Activated T-cell treated with anti-CD3 and anti-CD28 coated beads, Interleukin-2, amount 50 U/mL, for 24 hours (primary cell): Measurements from ENCODE around the gene SLC8A3.

Experiments
- DNase-seq: peaks from one replicate; pipeline ENCODE4 v3.0.0-alpha.2; 2020
- H3K27ac Mint-ChIP-seq: 2 replicates; pipeline ENCODE4 v1.8.0; 2020; ENCODE audit warnings: mild to moderate bottlenecking, mixed read lengths
- H3K27me3 Mint-ChIP-seq: 2 replicates; pipeline ENCODE4 v1.8.0; 2020; ENCODE audit warnings: mixed read lengths
- H3K36me3 Mint-ChIP-seq: 2 replicates; pipeline ENCODE4 v1.8.0; 2020; ENCODE audit warnings: low read depth, mixed read lengths
- H3K4me1 Mint-ChIP-seq: 2 replicates; pipeline ENCODE4 v1.8.0; 2020; ENCODE audit warnings: low read depth, mixed read lengths
- H3K4me3 Mint-ChIP-seq: 2 replicates; pipeline ENCODE4 v1.8.0; 2020; ENCODE audit warnings: mild to moderate bottlenecking, moderate library complexity, mixed read lengths
- H3K9me3 Mint-ChIP-seq: 2 replicates; pipeline ENCODE4 v1.8.0; 2020; ENCODE audit warnings: mixed read lengths

Gene SLC8A3

GRCh38 chr14:70023871-70024270 lies 164.9 kb downstream of the SLC8A3 start:
- Mint-ChIP-seq H3K4me3 (no peak overlapping the region), H3K27me3 (peaks cover 6% of the 10 kb centered on the region), H3K27ac (no peak overlapping the region), H3K36me3 (no peaks in the 10 kb centered on the region), H3K9me3 (no peaks in the 10 kb centered on the region), H3K4me1 (peaks cover 2% of the 10 kb centered on the region)
- DNase-seq = no peak

GRCh38 chr14:70022771-70023445 lies 165.8 kb downstream of the SLC8A3 start:
- Mint-ChIP-seq H3K36me3 (no peaks in the 10 kb centered on the region), H3K27ac (no peak overlapping the region)
- no peak for DNase-seq

GRCh38 chr14:70021548-70022220 lies 167.1 kb downstream of the SLC8A3 start:
- Mint-ChIP-seq H3K36me3 (no peaks in the 10 kb centered on the region), H3K4me3 (no peak overlapping the region), H3K27me3 (peaks cover 13% of the 10 kb centered on the region), H3K9me3 (no peaks in the 10 kb centered on the region), H3K4me1 (peaks cover 7% of the 10 kb centered on the region), H3K27ac (no peak overlapping the region)
- no peak for DNase-seq

More at GRCh38 chr14:70022771-70023445, 165.8 kb downstream of the SLC8A3 start:
- Mint-ChIP-seq H3K4me3 (no peak overlapping the region), H3K27me3 (peaks cover 7% of the 10 kb centered on the region), H3K4me1 (peaks cover 7% of the 10 kb centered on the region), H3K9me3 (no peaks in the 10 kb centered on the region)

- no peak for DNase-seq
- Mint-ChIP-seq H3K4me3 (no peak overlapping the region), H3K4me1 (peaks cover 7% of the 10 kb centered on the region), H3K9me3 (no peaks in the 10 kb centered on the region), H3K27ac (no peak overlapping the region), H3K36me3 (no peaks in the 10 kb centered on the region), H3K27me3 (peaks cover 12% of the 10 kb centered on the region)
Measured at GRCh38 chr14:70020352-70021170, 168.2 kb downstream of the SLC8A3 start.

DNA sequence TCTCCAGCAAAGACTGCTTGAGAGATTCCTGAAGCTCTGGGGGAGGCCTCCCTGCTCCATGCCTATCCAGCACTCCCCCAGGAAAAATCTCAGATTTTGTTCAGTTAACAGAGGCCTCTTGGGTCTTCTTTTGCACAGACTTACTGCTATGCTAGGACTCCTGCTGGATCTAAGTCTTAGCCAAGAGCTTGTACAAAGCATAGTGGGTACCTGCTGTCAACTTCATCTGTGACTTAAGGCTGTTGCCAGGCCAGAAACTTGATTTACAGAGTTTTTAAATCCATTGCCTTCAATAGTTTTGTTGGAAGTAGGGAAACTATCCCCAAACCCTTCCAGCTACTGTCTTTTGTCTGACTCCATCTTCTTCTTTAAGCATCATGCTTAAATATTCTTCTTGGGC lies 169.1 kb downstream of the SLC8A3 start:
- Mint-ChIP-seq H3K27ac (no peak overlapping the region), H3K27me3 (peaks cover 18% of the 10 kb centered on the region), H3K4me3 (no peak overlapping the region), H3K36me3 (no peaks in the 10 kb centered on the region), H3K4me1 (peaks cover 7% of the 10 kb centered on the region), H3K9me3 (no peaks in the 10 kb centered on the region)
- no peak for DNase-seq

DNA sequence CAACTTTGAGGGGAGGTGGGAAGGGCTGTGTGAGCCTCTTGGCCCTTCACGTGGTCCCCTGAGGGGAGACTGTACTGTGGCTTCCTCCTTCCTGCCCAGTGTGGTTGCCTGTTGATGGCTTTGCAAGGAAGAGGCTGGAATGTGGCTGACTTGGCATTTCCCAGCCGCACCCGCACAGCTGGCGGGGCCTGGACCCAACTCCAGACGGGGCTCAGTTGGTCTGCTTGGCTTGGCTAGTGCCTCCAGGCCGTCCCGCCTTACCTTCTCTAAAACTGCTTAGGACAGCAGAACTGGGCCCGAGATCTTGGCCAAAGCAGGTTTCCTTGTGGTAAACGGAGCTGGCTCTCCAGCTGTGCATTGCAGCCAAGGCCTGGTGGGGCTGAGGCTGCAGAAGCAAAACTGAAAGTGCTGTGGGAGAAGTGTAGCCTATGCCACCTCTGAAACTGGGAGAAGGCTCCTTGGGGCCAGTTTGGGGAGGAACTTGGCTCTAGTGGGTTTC lies 170.0 kb downstream of the SLC8A3 start:
- Mint-ChIP-seq H3K27me3 (peaks cover 26% of the 10 kb centered on the region), H3K27ac (no peak overlapping the region), H3K4me1 (peaks cover 7% of the 10 kb centered on the region), H3K4me3 (no peak overlapping the region), H3K9me3 (no peaks in the 10 kb centered on the region), H3K36me3 (no peaks in the 10 kb centered on the region)
- no peak for DNase-seq

DNA sequence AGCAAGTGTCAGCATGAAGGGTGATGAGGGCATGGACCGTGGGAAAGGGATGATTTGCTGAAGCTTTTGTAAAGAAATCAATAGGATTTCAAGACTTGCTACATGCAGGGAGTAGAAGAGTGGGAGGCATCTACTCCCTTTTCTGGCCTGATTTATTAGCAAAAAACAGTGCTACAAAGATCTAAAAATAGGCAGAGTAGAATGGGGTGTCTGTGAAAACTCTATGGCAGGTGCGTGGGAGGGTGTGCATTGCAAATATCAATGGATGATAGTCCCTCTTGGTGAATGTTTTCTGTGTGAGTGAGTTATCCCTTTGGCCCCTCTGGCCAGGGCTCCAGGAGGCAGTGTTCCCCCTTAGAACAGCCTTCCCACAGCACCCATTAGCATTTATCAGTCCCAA lies 170.5 kb downstream of the SLC8A3 start:
- no peak overlapping the region for H3K4me3 Mint-ChIP-seq
- H3K27ac Mint-ChIP-seq = no peak overlapping the region

GRCh38 chr14:70014406-70015095 lies 174.2 kb downstream of the SLC8A3 start:
- Mint-ChIP-seq H3K4me1 (peaks cover 7% of the 10 kb centered on the region), H3K4me3 (no peak overlapping the region), H3K9me3 (no peaks in the 10 kb centered on the region), H3K36me3 (no peaks in the 10 kb centered on the region), H3K27me3 (peaks cover 28% of the 10 kb centered on the region), H3K27ac (no peak overlapping the region)
- DNase-seq = no peak

More for the DNA sequence above, 170.5 kb downstream of the SLC8A3 start:
- no peak for DNase-seq
- Mint-ChIP-seq H3K4me1 (peaks cover 7% of the 10 kb centered on the region), H3K27me3 (peaks cover 28% of the 10 kb centered on the region), H3K36me3 (no peaks in the 10 kb centered on the region), H3K9me3 (no peaks in the 10 kb centered on the region)

GRCh38 chr14:70013271-70013873 lies 175.4 kb downstream of the SLC8A3 start:
- Mint-ChIP-seq H3K9me3 (no peaks in the 10 kb centered on the region), H3K27me3 (peaks cover 28% of the 10 kb centered on the region), H3K27ac (no peak overlapping the region), H3K4me3 (no peak overlapping the region), H3K36me3 (no peaks in the 10 kb centered on the region), H3K4me1 (peaks cover under 1% of the 10 kb centered on the region)
- peak; percentile 39 for DNase-seq

- no peaks in the 10 kb centered on the region for H3K9me3 Mint-ChIP-seq
- DNase-seq = no peak
- no peak overlapping the region for H3K4me3 Mint-ChIP-seq
- no peaks in the 10 kb centered on the region for H3K4me1 Mint-ChIP-seq
- H3K27me3 Mint-ChIP-seq = peaks cover 20% of the 10 kb centered on the region
- no peaks in the 10 kb centered on the region for H3K36me3 Mint-ChIP-seq
- no peak overlapping the region for H3K27ac Mint-ChIP-seq
Measured at GRCh38 chr14:70011708-70012107, 177.0 kb downstream of the SLC8A3 start.

- Mint-ChIP-seq H3K4me3 (no peak overlapping the region), H3K36me3 (no peaks in the 10 kb centered on the region), H3K9me3 (no peaks in the 10 kb centered on the region), H3K27ac (no peak overlapping the region), H3K4me1 (no peaks in the 10 kb centered on the region), H3K27me3 (peaks cover 20% of the 10 kb centered on the region)
- DNase-seq = no peak
Measured at GRCh38 chr14:70011098-70011497, 177.7 kb downstream of the SLC8A3 start.

DNA sequence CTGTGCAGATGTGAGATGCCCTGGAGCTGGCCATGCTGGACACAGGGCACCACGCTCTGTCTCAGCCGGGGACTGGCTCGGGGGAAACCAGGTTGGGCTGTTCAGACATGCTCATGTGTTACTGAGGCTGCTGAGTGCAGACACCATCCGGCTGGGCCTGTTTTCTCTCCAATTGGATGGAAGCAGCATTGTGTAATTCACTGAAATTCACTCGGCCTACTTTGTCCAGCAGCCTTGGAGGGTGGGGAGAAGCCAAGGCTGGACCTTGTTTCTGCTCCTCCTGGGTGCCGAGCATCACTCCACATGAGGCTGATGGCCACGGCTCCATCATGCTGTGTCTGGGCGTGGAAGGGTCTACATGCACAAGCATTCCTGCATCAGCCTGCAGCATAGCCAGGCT lies 178.8 kb downstream of the SLC8A3 start:
- H3K9me3 Mint-ChIP-seq = no peaks in the 10 kb centered on the region
- H3K4me3 Mint-ChIP-seq = no peak overlapping the region
- H3K36me3 Mint-ChIP-seq = no peaks in the 10 kb centered on the region

DNA sequence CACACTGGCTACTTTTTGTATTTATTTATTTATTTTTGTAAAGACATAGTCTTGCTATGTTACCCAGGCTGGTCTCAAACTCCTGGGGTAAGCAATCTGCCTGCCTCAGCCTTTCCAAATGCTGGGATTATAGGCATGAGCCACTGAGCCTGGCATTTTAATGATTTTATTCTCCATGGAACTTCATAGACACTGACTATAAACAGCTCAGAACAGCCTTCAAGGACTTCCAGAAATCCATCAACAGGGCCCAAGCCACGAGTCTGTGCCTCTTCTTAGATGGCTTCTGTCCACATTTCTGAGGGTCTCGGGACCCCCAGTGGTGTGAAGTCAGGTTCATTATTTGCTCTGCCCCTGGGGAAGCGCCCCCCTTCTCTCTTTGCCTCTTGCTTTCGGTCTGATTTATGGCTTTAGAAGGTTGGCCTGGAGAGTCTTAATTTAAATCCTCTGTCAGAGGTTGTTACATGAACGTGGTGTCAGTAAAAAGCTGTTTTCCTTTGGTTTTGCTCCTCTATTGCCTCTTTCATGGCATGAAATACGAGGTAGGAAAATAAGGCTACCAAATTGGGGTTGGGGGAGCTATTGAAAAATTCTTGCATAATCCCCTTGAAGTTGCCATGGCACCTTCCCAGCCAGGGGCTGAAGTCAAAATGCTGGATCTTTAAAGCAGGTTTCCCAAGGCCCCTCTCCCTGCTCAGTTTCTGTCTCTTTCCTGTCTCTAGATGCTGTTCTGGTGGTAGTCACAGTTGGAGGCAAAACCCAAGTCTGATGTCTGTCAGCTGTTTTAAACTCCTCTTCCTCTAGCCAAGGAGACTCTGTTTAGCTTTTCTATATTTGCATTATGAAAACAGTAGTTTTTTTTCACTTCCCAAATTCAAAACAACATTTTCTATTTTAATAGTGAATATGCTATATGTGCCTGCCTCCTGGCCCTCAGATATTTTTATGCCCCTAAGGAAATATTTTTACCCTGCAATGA lies 180.2 kb downstream of the SLC8A3 start:
- Mint-ChIP-seq H3K4me1 (no peaks in the 10 kb centered on the region), H3K4me3 (no peak overlapping the region), H3K27me3 (peaks cover 4% of the 10 kb centered on the region), H3K27ac (no peak overlapping the region), H3K36me3 (no peaks in the 10 kb centered on the region), H3K9me3 (no peaks in the 10 kb centered on the region)
- DNase-seq = no peak

More for the DNA sequence above, 178.8 kb downstream of the SLC8A3 start:
- DNase-seq = no peak
- no peak overlapping the region for H3K27ac Mint-ChIP-seq
- H3K4me1 Mint-ChIP-seq = no peaks in the 10 kb centered on the region
- H3K27me3 Mint-ChIP-seq = peaks cover 14% of the 10 kb centered on the region
